ENCODE data around the gene ASPHD1.
"Not testable (repeated sequence)": the region's sequence is repeated elsewhere in the genome, so short reads cannot be mapped to it uniquely, and the experiment has no call there.

Gene ASPHD1

GRCh38 chr16:29909851-29910250 is 9.6 kb downstream of the ASPHD1 start:
- not testable (repeated sequence) for DNase-seq

GRCh38 chr16:29910819-29911675 is 10.8 kb downstream of the ASPHD1 start:
- DNase-seq = no peak

GRCh38 chr16:29911676-29912010 is 11.4 kb downstream of the ASPHD1 start:
- no peak for DNase-seq

GRCh38 chr16:29912087-29912486 is 11.8 kb downstream of the ASPHD1 start:
- DNase-seq = no peak

- no peak for DNase-seq
Observed at GRCh38 chr16:29913514-29913913, 13.2 kb downstream of the ASPHD1 start.

GRCh38 chr16:29915590-29916247 is 15.4 kb downstream of the ASPHD1 start:
- no peak for DNase-seq

- DNase-seq = no peak
Observed at GRCh38 chr16:29916979-29917378, 16.7 kb downstream of the ASPHD1 start.

- DNase-seq = no peak
Observed at GRCh38 chr16:29920288-29921033, 20.2 kb downstream of the ASPHD1 start.

- DNase-seq = no peak
Observed at GRCh38 chr16:29921034-29921385, 20.7 kb downstream of the ASPHD1 start.

GRCh38 chr16:29922326-29922725 is 22.0 kb downstream of the ASPHD1 start:
- no peak for DNase-seq

- DNase-seq = no peak
Observed at GRCh38 chr16:29922986-29923501, 22.8 kb downstream of the ASPHD1 start.

GRCh38 chr16:29925105-29925756 is 24.9 kb downstream of the ASPHD1 start:
- DNase-seq = no peak

- peak; percentile 33 to 66 for DNase-seq
Observed at GRCh38 chr16:29925781-29926710, 25.8 kb downstream of the ASPHD1 start, which contains the start of gene KCTD13. TSS of gene KCTD13 (minus strand) at chr16:29926226. CDS start at chr16:29926033, 193 bp downstream.

GRCh38 chr16:29926711-29927052 is 26.4 kb downstream of the ASPHD1 start:
- DNase-seq = no peak

- DNase-seq = no peak
Observed at GRCh38 chr16:29927070-29927905, 27.0 kb downstream of the ASPHD1 start.

GRCh38 chr16:29931750-29932149 is 31.5 kb downstream of the ASPHD1 start:
- not testable (repeated sequence) for DNase-seq

GRCh38 chr16:29940656-29941055 is 40.4 kb downstream of the ASPHD1 start:
- DNase-seq = no peak

- DNase-seq = peak in 1 of 2 experiments; percentile 14
Observed at GRCh38 chr16:29943846-29944799, 43.8 kb downstream of the ASPHD1 start.

GRCh38 chr16:29947897-29948296 is 47.6 kb downstream of the ASPHD1 start:
- no peak for DNase-seq
